Measurements from ENCODE around the gene DGCR2. TPM values are rescaled to one million over a fixed set of nuclear protein-coding genes. Genes with fewer than 3 reads are reported as not detected.
"Not testable (repeated sequence)": the region's sequence is repeated elsewhere in the genome, so short reads cannot be mapped to it uniquely, and the experiment has no call there.

DGCR2 gene
- total RNA-seq, 2 donors from 2014 or later, result 43.8 to 89.3 TPM

- no peak overlapping the region for H3K4me3 ChIP-seq
- intact Hi-C loops (cut with DNase I), result no loop called here
- DNase-seq (no peak), ATAC-seq (no peak)
- H3K27me3 ChIP-seq, result no peaks in the 10 kb centered on the region
- H3K4me1 ChIP-seq, result peaks cover 20% of the 10 kb centered on the region
- WGBS, 2 donors, result 94 to 99% methylated on average over 12 to 14 of the region's 14 CpGs
- TF ChIP-seq POLR2A (IDR thresholded peaks at IDR 0.05) (no peak), CTCF (IDR thresholded peaks at IDR 0.05) (no peak)
- no peaks in the 10 kb centered on the region for H3K36me3 ChIP-seq (replicated peaks in 1 of 2; ENCODE audit: insufficient read depth in 1 of 2, low read depth in 2 of 2)
- no peaks in the 10 kb centered on the region for H3K9me3 ChIP-seq
- no peak overlapping the region for H3K27ac ChIP-seq
Observed at GRCh38 chr22:19088866-19089595, 33.2 kb downstream of the DGCR2 start.

GRCh38 chr22:19086896-19087295 lies 35.3 kb downstream of the DGCR2 start:
- ATAC-seq, result no peak
- H3K27ac ChIP-seq, result peak overlapping the region in 3 of 4 donors; percentile 42 to 75 (median 48)
- TF ChIP-seq POLR2A (IDR thresholded peaks at IDR 0.05), result no peak
- TF ChIP-seq CTCF (IDR thresholded peaks at IDR 0.05), result no peak
- peaks cover 20% of the 10 kb centered on the region for H3K4me1 ChIP-seq
- H3K4me3 ChIP-seq, result no peak overlapping the region
- WGBS, 2 donors, result 82 to 100% methylated on average over 2 to 3 of the region's 3 CpGs
- intact Hi-C loops (cut with DNase I), result no loop called here
- H3K27me3 ChIP-seq, result no peaks in the 10 kb centered on the region
- H3K36me3 ChIP-seq (replicated peaks in 1 of 2; ENCODE audit: insufficient read depth in 1 of 2, low read depth in 2 of 2), result no peaks in the 10 kb centered on the region
- no peaks in the 10 kb centered on the region for H3K9me3 ChIP-seq
- DNase-seq, result no peak

- peak; percentile 18 for ATAC-seq
- intact Hi-C loops (cut with DNase I), result no loop called here
- Histone ChIP-seq H3K27ac (peak overlapping the region in 3 of 4 donors; percentile 42 to 75 (median 48)), H3K27me3 (no peaks in the 10 kb centered on the region), H3K4me3 (no peak overlapping the region), H3K9me3 (no peaks in the 10 kb centered on the region), H3K4me1 (peaks cover 20% of the 10 kb centered on the region), H3K36me3 (replicated peaks in 1 of 2; ENCODE audit: insufficient read depth in 1 of 2, low read depth in 2 of 2) (no peaks in the 10 kb centered on the region)
- TF ChIP-seq CTCF (IDR thresholded peaks at IDR 0.05) (no peak), POLR2A (IDR thresholded peaks at IDR 0.05) (no peak)
- no peak for DNase-seq
- WGBS, 2 donors, result 74 to 87% methylated on average over 6 of the region's 6 CpGs
Observed at GRCh38 chr22:19086417-19086816, 35.8 kb downstream of the DGCR2 start.

GRCh38 chr22:19085233-19085718 lies 36.9 kb downstream of the DGCR2 start:
- no peaks in the 10 kb centered on the region for H3K36me3 ChIP-seq (replicated peaks in 1 of 2; ENCODE audit: insufficient read depth in 1 of 2, low read depth in 2 of 2)
- H3K4me1 ChIP-seq, result peaks cover 20% of the 10 kb centered on the region
- 10 to 23% methylated on average over 1 of the region's 1 CpG for WGBS, 2 donors
- TF ChIP-seq POLR2A (IDR thresholded peaks at IDR 0.05), result no peak
- TF ChIP-seq CTCF (IDR thresholded peaks at IDR 0.05), result peak in 5 of 7 experiments; percentile 13 to 48 (median 42)
- DNase-seq, result peak in 2 of 4 donors; percentile 41
- intact Hi-C loops (cut with DNase I), result no loop called here
- no peaks in the 10 kb centered on the region for H3K27me3 ChIP-seq
- peak; percentile 68 for ATAC-seq
- H3K9me3 ChIP-seq, result no peaks in the 10 kb centered on the region
- no peak overlapping the region for H3K4me3 ChIP-seq
- H3K27ac ChIP-seq, result peak overlapping the region in 3 of 4 donors; percentile 26 to 75 (median 48)

GRCh38 chr22:19084586-19084985 lies 37.6 kb downstream of the DGCR2 start:
- H3K9me3 ChIP-seq; H3K4me3 ChIP-seq; intact Hi-C loops (cut with DNase I); H3K27ac ChIP-seq; H3K36me3 ChIP-seq (replicated peaks in 1 of 2; ENCODE audit: insufficient read depth in 1 of 2, low read depth in 2 of 2); ATAC-seq; H3K27me3 ChIP-seq; DNase-seq: not testable (repeated sequence)
- H3K4me1 ChIP-seq, result peaks cover 20% of the 10 kb centered on the region
- WGBS, 2 donors, result 100% methylated on average over 2 of the region's 32 CpGs; no CpG with 5 or more reads in 1 of the 2 donors

DNA sequence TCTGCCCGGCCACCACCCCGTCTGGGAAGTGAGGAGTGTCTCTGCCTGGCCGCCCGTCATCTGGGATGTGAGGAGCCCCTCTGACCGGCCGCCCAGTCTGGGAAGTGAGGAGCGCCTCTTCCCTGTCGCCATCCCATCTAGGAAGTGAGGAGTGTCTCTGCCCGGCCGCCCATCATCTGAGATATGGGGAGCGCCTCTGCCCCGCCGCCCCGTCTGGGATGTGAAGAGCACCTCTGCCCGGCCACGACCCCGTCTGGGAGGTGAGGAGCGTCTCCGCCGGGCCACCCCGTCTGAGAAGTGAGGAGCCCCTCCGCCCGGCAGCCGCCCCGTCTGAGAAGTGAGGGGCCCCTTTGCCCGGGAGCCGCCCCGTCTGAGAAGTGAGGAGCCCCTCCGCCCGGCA lies 38.1 kb downstream of the DGCR2 start:
- H3K27ac ChIP-seq; DNase-seq; H3K4me3 ChIP-seq; H3K36me3 ChIP-seq (replicated peaks in 1 of 2; ENCODE audit: insufficient read depth in 1 of 2, low read depth in 2 of 2); intact Hi-C loops (cut with DNase I); ATAC-seq; H3K9me3 ChIP-seq; H3K27me3 ChIP-seq: not testable (repeated sequence)
- 95% methylated on average over 26 of the region's 30 CpGs; no CpG with 5 or more reads in 1 of the 2 donors for WGBS, 2 donors
- peaks cover 20% of the 10 kb centered on the region for H3K4me1 ChIP-seq

Data from body of pancreas (tissue), 4 donors.